Medulla oblongata (tissue), 1 donor: ENCODE results near the gene SPAG7.
A peak's percentile ranks its signal among the peaks of the same experiment; 100 is the strongest.

Experiments used
- DNase-seq: peaks from one replicate; pipeline ENCODE4 v3.0.0-alpha.2; 2015; ENCODE audit errors: extremely low spot score

The SPAG7 gene

GRCh38 chr17:4950075-4950745, 17.4 kb downstream of the SPAG7 start:
- no peak for DNase-seq

DNA sequence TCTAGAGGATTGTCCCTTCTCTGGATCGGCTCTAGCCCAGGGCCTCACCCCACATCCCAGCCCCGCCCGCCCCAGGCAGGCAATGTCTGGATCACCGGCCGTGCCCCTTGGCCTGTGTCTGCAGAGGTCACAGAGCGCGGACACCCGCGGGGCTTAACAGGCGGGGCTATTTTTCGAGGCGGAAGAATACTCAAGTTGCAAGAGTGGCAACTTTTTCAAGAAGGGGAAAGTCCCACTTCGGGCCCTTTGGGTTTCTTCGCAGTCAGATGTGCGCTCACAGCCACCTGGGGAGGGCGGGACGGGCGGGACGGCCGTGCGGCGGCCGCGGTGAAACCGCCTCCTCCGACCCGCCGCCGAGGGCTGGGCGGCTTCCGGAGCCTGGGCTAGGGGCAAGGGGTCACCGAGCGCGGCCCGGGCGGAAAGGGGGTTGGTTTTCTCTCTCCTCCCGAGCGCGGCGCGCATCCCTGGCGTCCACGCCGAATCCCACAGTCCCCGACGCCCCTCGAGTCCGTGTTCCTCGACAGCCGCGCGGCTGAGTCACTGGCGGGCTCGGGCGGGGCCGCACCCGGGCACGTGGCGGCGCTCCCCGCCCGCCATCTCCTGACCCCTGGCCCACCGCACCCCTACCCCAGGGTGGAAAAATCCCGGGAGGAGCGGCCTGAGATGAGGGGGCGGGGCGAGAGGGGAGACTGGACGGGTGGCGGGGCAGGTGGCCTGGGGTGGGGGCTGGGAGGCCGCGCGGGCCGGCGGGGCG, 18.1 kb downstream of the SPAG7 start:
- DNase-seq: peak; percentile 50

DNA sequence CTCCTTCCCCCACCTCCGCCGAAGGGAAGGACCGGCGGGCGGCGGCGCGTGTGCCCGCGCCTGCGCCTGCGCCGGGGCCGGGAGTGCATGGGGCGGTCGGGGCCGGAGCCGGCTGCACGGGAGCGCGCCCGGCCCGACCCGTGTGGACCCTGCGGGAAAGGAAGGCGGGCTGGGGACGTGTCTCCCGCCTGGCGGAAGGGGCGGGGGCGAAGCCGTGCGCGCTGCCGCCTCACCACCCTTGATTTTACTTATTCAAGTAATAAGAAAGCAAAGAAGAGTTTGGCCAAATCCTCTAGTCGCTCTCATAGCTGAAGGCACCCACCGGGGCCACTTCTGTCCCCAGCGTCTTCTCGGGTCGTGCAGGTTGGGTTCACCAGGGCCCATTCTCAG, 18.7 kb downstream of the SPAG7 start:
- peak; percentile 88 for DNase-seq

DNA sequence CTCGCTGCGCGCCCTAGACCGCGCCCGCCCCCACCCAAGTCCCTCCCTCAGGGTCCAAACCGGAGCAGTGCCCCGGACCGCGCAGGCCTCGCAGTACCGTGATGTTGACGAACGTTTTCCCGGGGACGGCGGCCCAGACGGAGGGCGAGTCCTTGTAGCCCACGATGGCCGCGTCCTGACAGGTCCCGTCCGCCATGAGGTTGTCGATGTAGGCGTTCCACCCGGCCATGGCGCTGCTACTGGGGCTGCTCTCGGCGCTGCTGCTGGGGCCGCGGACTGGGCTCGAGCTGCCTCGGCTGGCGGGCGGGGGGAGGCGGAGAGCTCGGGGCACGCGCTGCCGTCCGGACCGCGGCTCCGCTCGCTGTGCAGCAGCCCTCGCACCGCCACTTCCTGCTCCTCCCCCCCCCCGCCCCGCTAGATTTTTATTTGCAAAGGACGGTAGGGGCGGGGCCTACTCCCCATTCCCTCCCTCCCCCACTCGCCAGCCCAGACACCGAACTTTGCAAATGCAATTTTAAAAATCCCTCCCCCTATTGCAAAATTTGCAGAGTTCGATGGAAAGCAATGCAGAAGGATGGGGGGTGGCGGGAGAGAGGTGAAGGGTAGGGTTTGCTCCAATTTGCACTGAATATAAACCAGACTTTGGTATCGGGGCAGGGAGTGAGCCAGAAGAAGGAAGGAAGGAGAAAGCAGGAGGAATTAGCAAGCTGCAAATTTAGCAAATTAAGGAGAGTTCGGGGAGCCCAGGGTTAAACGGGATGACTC, 19.3 kb downstream of the SPAG7 start, which contains the start of gene PFN1:
Gene PFN1, minus strand, starts transcription at position 365 of the 765 bp plus-strand sequence. Its CDS starts 136 bp downstream, at position 229.
- peak; percentile 89 for DNase-seq

DNA sequence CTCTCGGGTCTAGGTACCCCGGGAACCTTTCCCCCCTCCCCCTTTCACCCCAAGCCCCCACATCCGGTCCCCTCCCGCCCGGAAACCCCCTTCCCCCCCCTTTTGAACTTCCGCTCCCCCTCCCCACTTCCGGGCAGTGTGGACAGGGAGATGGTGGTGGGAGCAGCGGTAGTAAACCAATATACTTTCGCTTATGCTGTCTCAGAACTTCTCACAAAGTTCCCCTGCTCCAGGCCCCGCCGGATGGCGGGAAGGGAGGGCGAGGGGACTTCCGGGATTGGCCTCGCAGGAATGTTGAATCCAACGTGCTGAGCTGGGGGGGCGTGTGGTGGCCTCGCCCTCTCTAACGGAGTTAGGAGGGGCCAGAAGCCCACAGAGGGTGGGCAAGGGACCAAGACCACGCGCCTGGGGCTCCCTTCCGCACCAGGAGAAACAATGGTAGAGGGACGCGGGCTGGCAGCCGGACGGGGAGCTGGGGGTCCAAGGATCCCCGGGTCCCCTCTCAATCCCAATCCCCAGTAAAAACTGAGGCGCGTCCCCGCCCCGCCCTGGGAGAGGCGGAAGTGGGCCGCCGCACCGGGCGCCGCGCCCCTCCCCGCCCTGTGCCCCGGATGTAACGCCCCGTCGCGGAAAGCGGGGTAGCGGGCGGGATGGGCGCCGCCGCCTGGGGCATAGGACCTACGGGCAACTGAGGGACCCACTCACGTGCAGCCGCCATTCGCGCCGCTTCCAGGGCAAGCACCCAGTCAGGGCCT, 20.0 kb downstream of the SPAG7 start:
- DNase-seq: peak; percentile 39

DNA sequence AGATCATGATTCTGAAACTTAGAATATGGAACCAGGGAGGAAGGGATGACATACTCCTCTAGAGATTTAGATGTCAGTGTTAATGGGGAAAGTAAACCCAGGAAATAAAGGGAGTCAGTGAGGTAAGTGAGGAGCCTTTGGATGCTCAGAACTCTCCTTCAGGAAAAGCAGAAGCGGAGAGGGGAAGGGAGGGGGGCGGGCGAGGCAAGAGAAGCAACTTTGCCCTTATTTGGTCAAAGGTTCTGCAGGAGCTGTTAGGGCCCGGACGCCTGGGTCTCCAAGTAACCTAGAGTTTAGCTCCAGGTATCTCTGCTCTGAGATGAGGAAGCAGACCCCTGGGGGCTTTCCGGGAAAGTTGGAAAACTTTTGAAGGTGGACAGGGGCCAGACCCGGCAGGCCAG, 20.6 kb downstream of the SPAG7 start:
- no peak for DNase-seq

DNA sequence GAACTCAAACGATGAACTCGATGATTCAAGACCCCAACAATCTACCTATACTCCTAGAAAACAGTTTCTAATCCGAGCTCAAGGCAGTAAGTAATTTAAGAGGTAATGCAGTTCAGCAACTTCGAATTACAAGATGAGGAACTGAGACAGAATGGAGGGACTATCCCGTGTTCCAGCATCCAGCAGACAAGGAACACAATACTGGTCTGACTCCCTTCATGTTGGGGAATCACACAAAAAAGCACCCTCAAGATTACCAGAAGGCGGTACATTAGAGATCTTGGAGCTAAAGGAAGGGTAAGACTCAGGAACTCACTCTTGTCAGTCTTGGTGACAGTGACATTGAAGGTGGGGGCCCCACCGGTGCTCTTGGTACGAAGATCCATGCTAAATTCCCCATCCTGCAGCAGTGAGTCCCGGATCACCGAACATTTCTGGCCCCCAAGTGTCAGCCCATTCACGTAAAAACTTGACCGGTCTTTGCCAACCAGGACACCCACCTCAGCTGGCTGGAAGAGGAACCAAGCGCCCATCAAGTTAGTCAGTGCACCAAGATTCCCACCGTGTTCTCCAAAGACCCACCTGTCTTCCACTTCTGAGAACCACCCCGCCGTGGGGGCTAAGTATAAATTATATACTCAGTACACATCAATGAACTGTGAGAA, 21.2 kb downstream of the SPAG7 start:
- DNase-seq: no peak

DNA sequence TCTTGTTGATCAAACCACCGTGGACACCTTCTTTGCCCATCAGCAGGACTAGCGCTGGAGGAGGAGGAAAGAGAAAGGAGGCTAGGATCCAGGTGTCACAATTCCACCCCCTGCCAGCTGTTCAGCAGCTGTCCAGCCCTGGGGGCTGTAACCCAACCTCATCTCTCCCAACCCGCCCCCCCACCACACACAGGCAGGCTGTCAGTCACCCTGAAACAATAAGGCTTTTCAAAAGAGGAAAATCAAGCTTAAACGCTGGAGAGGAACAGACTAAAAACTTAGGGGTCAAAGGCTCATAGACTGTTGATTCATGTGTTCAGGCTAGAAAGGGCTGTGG, 21.7 kb downstream of the SPAG7 start:
- no peak for DNase-seq

- DNase-seq: no peak
Measured at GRCh38 chr17:4945176-4945943, 22.3 kb downstream of the SPAG7 start.

DNA sequence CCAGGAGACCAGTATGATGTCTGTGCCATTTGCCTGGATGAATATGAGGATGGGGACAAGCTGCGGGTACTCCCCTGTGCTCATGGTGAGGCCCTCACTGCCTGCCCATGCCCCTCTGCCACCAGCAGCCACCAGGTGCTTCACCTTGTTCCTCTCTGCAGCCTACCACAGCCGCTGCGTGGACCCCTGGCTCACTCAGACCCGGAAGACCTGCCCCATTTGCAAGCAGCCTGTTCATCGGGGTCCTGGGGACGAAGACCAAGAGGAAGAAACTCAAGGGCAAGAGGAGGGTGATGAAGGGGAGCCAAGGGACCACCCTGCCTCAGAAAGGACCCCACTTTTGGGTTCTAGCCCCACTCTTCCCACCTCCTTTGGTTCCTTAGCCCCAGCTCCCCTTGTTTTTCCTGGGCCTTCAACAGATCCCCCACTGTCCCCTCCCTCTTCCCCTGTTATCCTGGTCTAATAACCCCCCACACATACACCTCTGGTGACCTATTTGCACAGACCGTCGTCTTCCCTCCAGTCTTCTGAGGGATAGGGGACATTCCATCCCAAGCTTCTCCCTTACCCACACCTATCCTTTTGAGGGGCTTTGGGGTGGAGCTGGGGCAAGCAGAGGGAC, 23.0 kb downstream of the SPAG7 start:
- no peak for DNase-seq

DNA sequence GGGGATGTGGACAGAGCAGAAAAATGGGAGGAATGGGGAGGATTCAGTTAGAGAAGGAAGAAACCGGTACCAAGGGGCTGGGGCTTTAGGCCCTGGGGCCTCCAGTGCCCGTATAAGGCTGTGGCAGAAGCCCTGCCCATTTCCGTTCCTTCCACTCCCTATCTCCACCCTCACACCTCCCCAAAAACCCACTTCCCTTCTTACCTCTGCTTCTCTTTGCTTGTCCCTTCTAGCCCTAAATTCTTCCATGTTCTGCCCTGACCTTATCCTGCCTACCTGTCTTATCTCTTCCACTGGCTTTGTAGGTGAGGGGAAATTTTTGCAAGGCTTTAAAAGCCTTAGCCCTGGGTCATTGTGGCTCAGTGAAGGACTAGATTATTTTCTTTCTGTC, 23.5 kb downstream of the SPAG7 start:
- no peak for DNase-seq

DNA sequence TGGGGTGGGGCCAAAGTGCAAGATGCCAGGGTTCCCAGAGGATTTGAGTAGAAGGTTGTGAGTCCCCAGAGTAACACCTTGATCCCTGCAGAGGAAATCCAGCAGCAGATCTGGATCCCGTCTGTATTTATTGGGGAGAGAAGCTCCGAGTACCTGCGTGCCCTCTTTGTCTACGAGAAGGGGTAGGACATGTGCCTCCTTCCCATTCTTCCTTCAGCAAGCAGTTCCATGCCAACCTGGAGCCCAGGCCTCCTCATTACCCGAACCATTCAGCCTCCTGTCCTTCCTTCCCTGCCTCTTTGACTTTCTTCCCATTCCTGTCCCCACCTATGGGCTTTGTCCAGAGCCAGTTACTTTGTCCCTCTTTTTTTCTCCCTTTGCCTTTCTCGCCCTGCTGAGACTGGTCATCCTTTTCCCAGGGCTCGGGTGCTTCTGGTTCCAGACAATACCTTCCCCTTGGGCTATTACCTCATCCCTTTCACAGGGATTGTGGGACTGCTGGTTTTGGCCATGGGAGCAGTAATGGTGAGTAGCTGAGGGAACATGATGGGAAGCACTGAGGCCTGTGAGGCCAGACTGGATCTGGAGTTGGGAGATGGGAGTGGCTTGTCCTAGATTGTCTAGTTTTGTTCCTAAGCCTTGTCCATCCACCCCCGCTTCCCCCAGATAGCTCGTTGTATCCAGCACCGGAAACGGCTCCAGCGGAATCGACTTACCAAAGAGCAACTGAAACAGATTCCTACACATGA, 24.7 kb downstream of the SPAG7 start:
- DNase-seq: no peak

DNA sequence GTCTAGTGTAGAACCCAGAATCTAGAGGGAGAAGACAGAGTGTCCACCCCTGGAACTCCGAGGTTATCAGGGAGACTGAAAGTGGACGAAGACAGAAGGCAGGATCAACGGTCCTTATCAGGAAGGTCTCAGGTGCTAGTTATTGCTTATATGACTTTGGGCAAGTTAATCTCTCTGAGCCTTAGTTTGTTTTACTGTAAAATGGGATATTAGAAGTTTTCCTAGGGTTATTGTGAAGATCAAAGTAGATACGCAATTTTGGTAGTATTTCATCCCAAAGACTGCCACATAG, 26.4 kb downstream of the SPAG7 start:
- no peak for DNase-seq

- DNase-seq: no peak
Measured at GRCh38 chr17:4940555-4941318, 26.9 kb downstream of the SPAG7 start.

DNA sequence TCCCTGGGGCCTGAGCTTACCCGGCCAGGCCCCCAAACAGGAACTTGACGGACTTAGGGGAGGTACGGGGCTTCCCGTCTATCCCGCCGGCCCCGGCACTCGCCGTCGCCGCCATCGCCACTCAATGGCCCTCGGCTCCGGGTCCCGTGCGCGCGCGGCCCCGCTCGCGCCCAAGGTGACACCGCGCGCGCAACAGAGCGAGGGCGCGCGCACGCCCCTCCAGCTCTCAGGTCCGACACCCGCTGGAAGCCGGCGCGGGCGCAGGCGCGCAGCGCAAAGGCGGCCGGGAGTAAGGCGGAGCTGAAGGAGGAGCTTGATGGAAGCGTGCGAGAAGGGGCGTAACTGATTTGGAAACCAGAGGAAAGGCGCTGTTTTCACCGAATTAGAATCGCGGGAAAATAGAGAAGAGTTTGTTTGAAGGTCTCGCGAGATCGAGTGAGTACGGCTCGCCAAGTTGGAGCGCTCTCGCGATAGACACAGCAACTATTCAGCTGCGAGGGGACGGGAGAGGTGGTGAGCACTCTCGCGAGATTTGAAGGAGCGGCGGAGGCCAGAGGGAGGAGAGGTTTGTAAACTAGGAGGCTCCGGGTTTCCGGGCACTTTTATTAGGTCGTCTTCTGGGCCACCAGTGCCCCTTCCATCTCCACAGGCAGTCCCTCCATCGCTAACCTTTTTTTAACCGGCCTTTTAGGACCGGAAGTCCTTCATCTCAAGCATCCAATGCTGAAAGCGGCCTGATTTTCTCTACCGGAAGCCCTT, 27.6 kb downstream of the SPAG7 start, which contains the start of the genes RNF167 and SLC25A11:
Gene RNF167, plus strand, starts transcription at position 473 of the 759 bp plus-strand sequence. CDS start 642 bp downstream, outside the sequence.
Gene SLC25A11, minus strand, starts transcription at position 251 of the 759 bp plus-strand sequence. Its CDS starts 136 bp downstream, at position 115.
- DNase-seq: peak; percentile 99

DNA sequence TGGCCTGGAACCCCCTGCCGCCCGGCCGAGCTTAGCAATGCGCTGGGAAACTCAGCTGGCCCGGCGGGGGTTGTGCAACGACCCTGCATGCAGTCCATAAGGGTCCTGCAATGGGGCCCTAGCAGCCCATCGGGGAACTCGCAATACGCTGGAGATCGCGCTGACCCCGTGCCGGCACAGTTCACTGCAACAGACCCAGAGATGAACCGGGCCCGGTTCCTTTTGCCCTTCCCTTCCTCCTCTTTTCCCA, 28.1 kb downstream of the SPAG7 start:
- DNase-seq: no peak

GRCh38 chr17:4938688-4939545, 28.7 kb downstream of the SPAG7 start:
- no peak for DNase-seq
